ENCODE measurements around the gene PROZ.

GRCh38 chr13:113152691-113152983, 5.8 kb upstream of the PROZ start:
- TF ChIP-seq PBX3 (CRISPR knock-in tag; IDR thresholded peaks at IDR 0.05): no peak
- TF ChIP-seq ZNF24 (tag by site-specific recombination; IDR thresholded peaks at IDR 0.05): no peak
- TF ChIP-seq YY1 (tag by site-specific recombination; IDR thresholded peaks at IDR 0.05): no peak
- TF ChIP-seq ZNF530 (tag by site-specific recombination; IDR thresholded peaks at IDR 0.05; ENCODE audit: low read depth): no peak
- no peak for TF ChIP-seq CTCF (tag by site-specific recombination; IDR thresholded peaks at IDR 0.05)
- no peak for TF ChIP-seq ZNF600 (tag by site-specific recombination; IDR thresholded peaks at IDR 0.05)
- no peak for TF ChIP-seq ZNF292 (tag by site-specific recombination; IDR thresholded peaks at IDR 0.05; ENCODE audit: borderline replicate concordance, low read depth)
- no peak for TF ChIP-seq ZSCAN5A (tag by site-specific recombination; IDR thresholded peaks at IDR 0.05)
- TF ChIP-seq ZNF248 (tag by site-specific recombination; IDR thresholded peaks at IDR 0.05): no peak
- TF ChIP-seq ZNF18 (tag by site-specific recombination; IDR thresholded peaks at IDR 0.05): no peak
- no peak for TF ChIP-seq ZNF785 (tag by site-specific recombination; IDR thresholded peaks at IDR 0.05)
- TF ChIP-seq ZNF324 (tag by site-specific recombination; IDR thresholded peaks at IDR 0.05): no peak
